Measurements from ENCODE around the gene LRRN4CL. TPM values are rescaled to one million over a fixed set of nuclear protein-coding genes. Genes with fewer than 3 reads are reported as not detected.

Gene LRRN4CL
- total and polyA plus RNA-seq, 2 of the 8 experiments (the other 6 are each of a cell fraction or from before 2014, with no cell fraction given): 0.05 to 0.26 TPM

GRCh38 chr11:62656796-62657429 is 32.4 kb downstream of the LRRN4CL start:
- H2AK5ac ChIP-seq (ENCODE audit: low read depth, low read length): no peak overlapping the region
- no peak overlapping the region for H4K91ac ChIP-seq (replicated peaks; ENCODE audit: insufficient read length, low read length)
- H3K4me2 ChIP-seq (ENCODE audit: insufficient read depth in 1 of 2, low read depth in 2 of 2, low read length in 2 of 2): no peak overlapping the region
- CTCF ChIA-PET (ENCODE audit: partially characterized antibody): interaction anchor here (1.1 to 2.0 kb wide), 2 partner anchors 24 to 232 kb away, joined by 4 read pairs; no protein-coding TSS in a partner anchor
- H3K18ac ChIP-seq (ENCODE audit: extremely low read depth, low read length): no peak overlapping the region
- H4K8ac ChIP-seq (ENCODE audit: extremely low read depth, insufficient read depth, low read length): no peak overlapping the region
- H3K4me3 ChIP-seq (ENCODE audit: extremely low read depth in 1 of 4, insufficient read depth in 2 of 4, low read depth in 3 of 4, low read length in 4 of 4): no peak overlapping the region
- H3K23me2 ChIP-seq (ENCODE audit: low read depth, low read length): peaks cover 3% of the 10 kb centered on the region
- H3K14ac ChIP-seq (ENCODE audit: insufficient read length): no peak overlapping the region
- H3K27me3 ChIP-seq (replicated peaks in 1 of 4; ENCODE audit: control insufficient read depth in 3 of 4, extremely low read depth in 1 of 4, insufficient read depth in 3 of 4, low read length in 3 of 4): no peaks in the 10 kb centered on the region
- FAIRE-seq: no peak
- no peak overlapping the region for H3K9ac ChIP-seq (replicated peaks in 1 of 4; ENCODE audit: extremely low read depth in 1 of 4, low read depth in 3 of 4, low read length in 3 of 4)
- H2BK5ac ChIP-seq (ENCODE audit: low read depth, low read length): no peak overlapping the region
- no peak overlapping the region for H2BK20ac ChIP-seq (ENCODE audit: low read length)
- POLR2A ChIA-PET (ENCODE audit: partially characterized antibody): interaction anchor here (0.9 to 50.4 kb wide), 10 partner anchors 10 to 217 kb away, joined by 3 to 2041 read pairs (median 3); partner anchors contain the start of genes BSCL2, C11orf98, CSKMT and GANAB
- no peaks in the 10 kb centered on the region for H3K4me1 ChIP-seq (replicated peaks in 1 of 4; ENCODE audit: control insufficient read depth in 3 of 4, insufficient read depth in 4 of 4, low read length in 3 of 4)
- DNase-seq (ENCODE audit: low read depth in 1 of 2, low spot score in 2 of 2): no peak
- H3K79me1 ChIP-seq (ENCODE audit: low read depth, low read length): no peaks in the 10 kb centered on the region
- H3K27ac ChIP-seq (ENCODE audit: low read depth, low read length): no peak overlapping the region
- WGBS, 2 experiments (ENCODE audit: extremely low coverage in 1 of 2, insufficient coverage in 1 of 2, insufficient read length in 1 of 2, insufficient replicate concordance in 2 of 2, low coverage in 1 of 2, low lambda C conversion rate in 2 of 2, missing lambda C conversion rate in 1 of 2): 90% methylated on average over 5 of the region's 5 CpGs; no CpG with 5 or more reads in 1 of the 2 experiments
- H3K56ac ChIP-seq (replicated peaks; ENCODE audit: insufficient read length, low read depth, low read length): no peak overlapping the region
- no peak overlapping the region for H2BK15ac ChIP-seq (ENCODE audit: low read length)
- no peak overlapping the region for H3K4ac ChIP-seq (replicated peaks; ENCODE audit: insufficient read length, low read depth, low read length)
- no peak overlapping the region for H2BK12ac ChIP-seq (ENCODE audit: low read depth, low read length)
- H4K5ac ChIP-seq (ENCODE audit: insufficient read length, low read depth, low read length): no peak overlapping the region
- peaks cover 3 to 11% of the 10 kb centered on the region in 2 experiments for H3K79me2 ChIP-seq (ENCODE audit: control insufficient read depth in 1 of 2, insufficient read depth in 2 of 2, low read length in 2 of 2)
- no peak overlapping the region for H2AFZ ChIP-seq (ENCODE audit: low read length)
- H4K20me1 ChIP-seq (replicated peaks in 1 of 2; ENCODE audit: control insufficient read depth in 1 of 2, insufficient read depth in 2 of 2, low read length in 2 of 2): peaks cover 0 to 4% of the 10 kb centered on the region in 2 experiments
- H3K9me3 ChIP-seq (ENCODE audit: insufficient read depth in 2 of 2, low read depth in 1 of 2, low read length in 1 of 2): no peaks in the 10 kb centered on the region
- H3K23ac ChIP-seq (ENCODE audit: insufficient read length): no peak overlapping the region
- no peak overlapping the region for H2BK120ac ChIP-seq (replicated peaks; ENCODE audit: low read depth, low read length)
- peaks cover 0 to 5% (median 2%) of the 10 kb centered on the region in 4 experiments; a peak in 2 of 8 replicates for H3K36me3 ChIP-seq (ENCODE audit: control insufficient read depth in 2 of 4, insufficient read depth in 4 of 4, low read length in 3 of 4)
- TF ChIP-seq CBX5 (IDR thresholded peaks at IDR 0.05; ENCODE audit: low read depth, low read length) (no peak), BCL11A (IDR thresholded peaks at IDR 0.05; ENCODE audit: low read depth in 2 of 2, low read length in 2 of 2) (no peak), SUZ12 (IDR thresholded peaks at IDR 0.05; ENCODE audit: low read length) (no peak), CEBPB (IDR thresholded peaks at IDR 0.05; ENCODE audit: low read depth, low read length) (no peak), GTF2F1 (IDR thresholded peaks at IDR 0.05; ENCODE audit: borderline replicate concordance, low read depth, low read length) (no peak), TAF1 (IDR thresholded peaks at IDR 0.05; ENCODE audit: low read depth, low read length) (no peak), TAF7 (optimal IDR thresholded peaks at IDR 0.05; ENCODE audit: borderline replicate concordance, low read depth, low read length) (no peak), NANOG (IDR thresholded peaks at IDR 0.05; ENCODE audit: insufficient read depth, low read depth, low read length, poor library complexity, severe bottlenecking) (no peak), KDM1A (IDR thresholded peaks at IDR 0.05; ENCODE audit: borderline replicate concordance, low read length) (no peak), YY1 (IDR thresholded peaks at IDR 0.05; ENCODE audit: low read depth, low read length) (no peak), SRF (IDR thresholded peaks at IDR 0.05; ENCODE audit: low read depth, low read length) (no peak), POLR2AphosphoS5 (IDR thresholded peaks at IDR 0.05; ENCODE audit: low read depth, low read length) (no peak), CHD2 (IDR thresholded peaks at IDR 0.05; ENCODE audit: low read length) (no peak), TCF12 (IDR thresholded peaks at IDR 0.05; ENCODE audit: low read depth, low read length) (no peak), ASH2L (IDR thresholded peaks at IDR 0.05; ENCODE audit: low read length) (no peak)

All from H1 (cell line).